Measurements from ENCODE around the gene NFIA. TPM values are rescaled to one million over a fixed set of nuclear protein-coding genes. Genes with fewer than 3 reads are reported as not detected.

Gene NFIA
- total RNA-seq, 3 donors from 2014 or later: 54.9 to 87.5 (median 79.6) TPM

DNA sequence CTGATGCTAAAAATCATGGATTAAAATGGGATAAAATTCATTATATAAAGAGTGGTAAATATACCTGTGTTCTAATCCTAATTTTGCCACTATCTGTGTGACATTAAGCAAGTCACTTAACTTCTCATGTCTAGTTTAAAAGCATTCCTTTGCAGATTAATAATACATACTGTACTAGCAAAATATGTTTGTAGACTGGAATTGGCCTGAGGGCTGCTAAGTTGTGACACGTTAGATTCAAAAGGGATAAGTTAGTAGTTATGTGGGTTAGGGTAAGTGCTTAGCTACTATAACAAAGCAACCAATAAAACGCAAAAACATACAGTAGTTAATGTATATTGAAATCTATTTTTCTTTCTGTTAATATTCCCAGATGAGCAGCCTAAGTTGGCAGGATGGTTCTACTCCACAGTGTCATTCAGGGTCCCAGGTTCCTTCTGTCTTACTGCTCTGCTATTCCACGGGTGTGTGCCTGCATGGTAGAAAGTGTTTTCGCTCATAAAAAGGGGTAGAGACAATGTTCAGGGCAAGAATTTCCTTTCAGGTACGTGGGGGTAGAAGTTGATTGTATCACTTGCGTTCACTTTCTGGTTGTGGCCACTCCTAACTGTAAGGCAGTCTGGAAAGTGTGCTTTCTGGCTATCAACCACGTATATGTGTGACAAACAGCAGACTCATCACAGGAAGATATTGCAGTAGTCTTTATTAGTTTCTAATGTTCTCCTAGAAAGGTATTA is 239.8 kb downstream of the NFIA start:
- Histone ChIP-seq H3K36me3 (no peaks in the 10 kb centered on the region), H3K4me3 (no peak overlapping the region), H3K27me3 (no peaks in the 10 kb centered on the region), H3K27ac (peak overlapping the region; percentile 49 to 50), H3K4me1 (peaks cover 0 to 3% of the 10 kb centered on the region in 2 donors), H3K9me3 (no peaks in the 10 kb centered on the region)
- DNase-seq (ENCODE audit: low spot score in 2 of 2): no peak
- no peak for TF ChIP-seq POLR2A (IDR thresholded peaks at IDR 0.05)
- TF ChIP-seq, protein P1, sequence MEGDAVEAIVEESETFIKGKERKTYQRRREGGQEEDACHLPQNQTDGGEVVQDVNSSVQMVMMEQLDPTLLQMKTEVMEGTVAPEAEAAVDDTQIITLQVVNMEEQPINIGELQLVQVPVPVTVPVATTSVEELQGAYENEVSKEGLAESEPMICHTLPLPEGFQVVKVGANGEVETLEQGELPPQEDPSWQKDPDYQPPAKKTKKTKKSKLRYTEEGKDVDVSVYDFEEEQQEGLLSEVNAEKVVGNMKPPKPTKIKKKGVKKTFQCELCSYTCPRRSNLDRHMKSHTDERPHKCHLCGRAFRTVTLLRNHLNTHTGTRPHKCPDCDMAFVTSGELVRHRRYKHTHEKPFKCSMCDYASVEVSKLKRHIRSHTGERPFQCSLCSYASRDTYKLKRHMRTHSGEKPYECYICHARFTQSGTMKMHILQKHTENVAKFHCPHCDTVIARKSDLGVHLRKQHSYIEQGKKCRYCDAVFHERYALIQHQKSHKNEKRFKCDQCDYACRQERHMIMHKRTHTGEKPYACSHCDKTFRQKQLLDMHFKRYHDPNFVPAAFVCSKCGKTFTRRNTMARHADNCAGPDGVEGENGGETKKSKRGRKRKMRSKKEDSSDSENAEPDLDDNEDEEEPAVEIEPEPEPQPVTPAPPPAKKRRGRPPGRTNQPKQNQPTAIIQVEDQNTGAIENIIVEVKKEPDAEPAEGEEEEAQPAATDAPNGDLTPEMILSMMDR (IDR thresholded peaks at IDR 0.05): no peak
- no peak for TF ChIP-seq POLR2AphosphoS5 (IDR thresholded peaks at IDR 0.05)
- intact Hi-C loops (cut with DNase I; ENCODE audit: low total_unique reads): no loop called here

- Histone ChIP-seq H3K27ac (peak overlapping the region; percentile 49 to 50), H3K27me3 (no peaks in the 10 kb centered on the region), H3K36me3 (no peaks in the 10 kb centered on the region), H3K4me3 (no peak overlapping the region), H3K9me3 (no peaks in the 10 kb centered on the region), H3K4me1 (peaks cover 0 to 3% of the 10 kb centered on the region in 2 donors)
- TF ChIP-seq, protein P1 (IDR thresholded peaks at IDR 0.05): no peak
- TF ChIP-seq POLR2AphosphoS5 (IDR thresholded peaks at IDR 0.05): no peak
- DNase-seq (ENCODE audit: low spot score in 2 of 2): no peak
- intact Hi-C loops (cut with DNase I; ENCODE audit: low total_unique reads): no loop called here
Observed at GRCh38 chr1:61322769-61323168, 240.4 kb downstream of the NFIA start.

DNA sequence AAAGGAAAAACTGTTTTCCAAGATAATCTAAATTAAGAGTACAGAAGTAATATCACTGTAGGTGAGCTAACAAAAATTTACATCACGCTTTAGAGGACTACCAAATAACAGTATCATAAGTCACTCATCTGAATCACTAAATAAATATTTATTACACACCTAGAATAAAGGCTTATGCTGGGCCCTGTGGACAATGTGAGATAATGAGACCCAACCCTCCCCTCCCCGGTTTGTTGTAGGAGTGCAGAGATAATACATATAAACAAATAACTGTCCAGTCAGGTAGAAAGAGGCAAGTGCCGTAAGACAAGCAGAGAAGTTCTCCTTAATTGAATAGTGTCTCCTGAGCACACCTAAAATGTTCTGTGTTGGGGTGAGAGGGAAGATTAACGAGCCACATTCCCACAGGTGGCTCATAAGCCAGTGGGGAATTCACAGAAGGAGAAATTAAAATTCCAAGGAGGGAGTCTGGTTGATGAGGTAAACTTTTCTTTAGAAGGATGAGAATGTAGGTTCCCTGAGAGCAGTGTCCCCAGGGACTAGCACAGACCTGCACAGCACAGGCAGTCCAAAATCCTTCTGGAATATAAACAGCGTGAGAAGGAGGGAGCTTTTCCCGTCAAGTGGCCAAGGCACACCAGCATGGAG is 241.4 kb downstream of the NFIA start:
- no peak for DNase-seq (ENCODE audit: low spot score in 2 of 2)
- Histone ChIP-seq H3K36me3 (no peaks in the 10 kb centered on the region), H3K9me3 (no peaks in the 10 kb centered on the region), H3K27me3 (no peaks in the 10 kb centered on the region), H3K4me1 (peaks cover 0 to 2% of the 10 kb centered on the region in 2 donors), H3K27ac (peak overlapping the region; percentile 15 to 49), H3K4me3 (no peak overlapping the region)
- intact Hi-C loops (cut with DNase I; ENCODE audit: low total_unique reads): no loop called here
- TF ChIP-seq POLR2A (IDR thresholded peaks at IDR 0.05): no peak
- TF ChIP-seq POLR2AphosphoS5 (IDR thresholded peaks at IDR 0.05): no peak
- TF ChIP-seq, protein P1 (IDR thresholded peaks at IDR 0.05): no peak

DNA sequence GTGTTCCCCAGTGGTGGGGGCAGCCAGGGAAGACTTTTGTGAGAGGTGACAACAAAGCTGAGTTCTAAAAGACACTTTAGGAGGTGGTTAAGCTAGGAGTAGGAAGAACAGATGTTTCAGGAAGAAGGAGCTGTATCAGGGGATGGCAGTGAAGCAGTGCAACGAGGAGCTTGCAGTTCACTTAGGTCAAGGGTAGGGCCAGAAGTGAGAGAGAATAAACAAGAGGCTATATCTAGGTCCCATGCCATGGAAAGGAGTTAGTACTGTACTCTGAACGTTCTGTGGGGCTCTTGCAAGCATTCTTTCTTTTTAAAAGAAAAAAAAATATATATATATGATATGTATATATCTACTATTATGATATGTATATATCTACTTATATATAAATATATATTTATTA is 244.4 kb downstream of the NFIA start:
- DNase-seq (ENCODE audit: low spot score in 2 of 2): no peak
- TF ChIP-seq, protein P1 (IDR thresholded peaks at IDR 0.05): no peak
- TF ChIP-seq POLR2A (IDR thresholded peaks at IDR 0.05) (no peak), POLR2AphosphoS5 (IDR thresholded peaks at IDR 0.05) (no peak)
- H3K27me3 ChIP-seq: no peaks in the 10 kb centered on the region
- H3K4me3 ChIP-seq: no peak overlapping the region
- H3K36me3 ChIP-seq: no peaks in the 10 kb centered on the region
- no peaks in the 10 kb centered on the region for H3K4me1 ChIP-seq
- H3K27ac ChIP-seq: no peak overlapping the region
- intact Hi-C loops (cut with DNase I; ENCODE audit: low total_unique reads): no loop called here
- no peaks in the 10 kb centered on the region for H3K9me3 ChIP-seq

GRCh38 chr1:61327436-61327835 is 245.1 kb downstream of the NFIA start:
- intact Hi-C loops (cut with DNase I; ENCODE audit: low total_unique reads): no loop called here
- no peak for DNase-seq (ENCODE audit: low spot score in 2 of 2)
- no peaks in the 10 kb centered on the region for H3K27me3 ChIP-seq
- no peak for TF ChIP-seq POLR2A (IDR thresholded peaks at IDR 0.05)
- TF ChIP-seq POLR2AphosphoS5 (IDR thresholded peaks at IDR 0.05): no peak
- TF ChIP-seq, protein P1 (IDR thresholded peaks at IDR 0.05): no peak
- no peak overlapping the region for H3K27ac ChIP-seq
- H3K9me3 ChIP-seq: no peaks in the 10 kb centered on the region
- no peak overlapping the region for H3K4me3 ChIP-seq
- H3K36me3 ChIP-seq: no peaks in the 10 kb centered on the region
- no peaks in the 10 kb centered on the region for H3K4me1 ChIP-seq
